ENCODE measurements around the gene TOPBP1.

TOPBP1 gene

GRCh38 chr3:133674290-133674919 lies 12.7 kb upstream of the TOPBP1 start:
- Histone ChIP-seq H3K27ac (replicated peaks) (no peak overlapping the region), H3K27me3 (ENCODE audit: insufficient read depth, poor library complexity, severe bottlenecking) (peaks cover 38% of the 10 kb centered on the region), H3K4me3 (replicated peaks; ENCODE audit: insufficient read depth, low read length) (no peak overlapping the region)
- TF ChIP-seq, protein P1, sequence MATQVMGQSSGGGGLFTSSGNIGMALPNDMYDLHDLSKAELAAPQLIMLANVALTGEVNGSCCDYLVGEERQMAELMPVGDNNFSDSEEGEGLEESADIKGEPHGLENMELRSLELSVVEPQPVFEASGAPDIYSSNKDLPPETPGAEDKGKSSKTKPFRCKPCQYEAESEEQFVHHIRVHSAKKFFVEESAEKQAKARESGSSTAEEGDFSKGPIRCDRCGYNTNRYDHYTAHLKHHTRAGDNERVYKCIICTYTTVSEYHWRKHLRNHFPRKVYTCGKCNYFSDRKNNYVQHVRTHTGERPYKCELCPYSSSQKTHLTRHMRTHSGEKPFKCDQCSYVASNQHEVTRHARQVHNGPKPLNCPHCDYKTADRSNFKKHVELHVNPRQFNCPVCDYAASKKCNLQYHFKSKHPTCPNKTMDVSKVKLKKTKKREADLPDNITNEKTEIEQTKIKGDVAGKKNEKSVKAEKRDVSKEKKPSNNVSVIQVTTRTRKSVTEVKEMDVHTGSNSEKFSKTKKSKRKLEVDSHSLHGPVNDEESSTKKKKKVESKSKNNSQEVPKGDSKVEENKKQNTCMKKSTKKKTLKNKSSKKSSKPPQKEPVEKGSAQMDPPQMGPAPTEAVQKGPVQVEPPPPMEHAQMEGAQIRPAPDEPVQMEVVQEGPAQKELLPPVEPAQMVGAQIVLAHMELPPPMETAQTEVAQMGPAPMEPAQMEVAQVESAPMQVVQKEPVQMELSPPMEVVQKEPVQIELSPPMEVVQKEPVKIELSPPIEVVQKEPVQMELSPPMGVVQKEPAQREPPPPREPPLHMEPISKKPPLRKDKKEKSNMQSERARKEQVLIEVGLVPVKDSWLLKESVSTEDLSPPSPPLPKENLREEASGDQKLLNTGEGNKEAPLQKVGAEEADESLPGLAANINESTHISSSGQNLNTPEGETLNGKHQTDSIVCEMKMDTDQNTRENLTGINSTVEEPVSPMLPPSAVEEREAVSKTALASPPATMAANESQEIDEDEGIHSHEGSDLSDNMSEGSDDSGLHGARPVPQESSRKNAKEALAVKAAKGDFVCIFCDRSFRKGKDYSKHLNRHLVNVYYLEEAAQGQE (IDR thresholded peaks at IDR 0.05; ENCODE audit: insufficient replicate concordance, low read depth): no peak
- TF ChIP-seq, protein P2, sequence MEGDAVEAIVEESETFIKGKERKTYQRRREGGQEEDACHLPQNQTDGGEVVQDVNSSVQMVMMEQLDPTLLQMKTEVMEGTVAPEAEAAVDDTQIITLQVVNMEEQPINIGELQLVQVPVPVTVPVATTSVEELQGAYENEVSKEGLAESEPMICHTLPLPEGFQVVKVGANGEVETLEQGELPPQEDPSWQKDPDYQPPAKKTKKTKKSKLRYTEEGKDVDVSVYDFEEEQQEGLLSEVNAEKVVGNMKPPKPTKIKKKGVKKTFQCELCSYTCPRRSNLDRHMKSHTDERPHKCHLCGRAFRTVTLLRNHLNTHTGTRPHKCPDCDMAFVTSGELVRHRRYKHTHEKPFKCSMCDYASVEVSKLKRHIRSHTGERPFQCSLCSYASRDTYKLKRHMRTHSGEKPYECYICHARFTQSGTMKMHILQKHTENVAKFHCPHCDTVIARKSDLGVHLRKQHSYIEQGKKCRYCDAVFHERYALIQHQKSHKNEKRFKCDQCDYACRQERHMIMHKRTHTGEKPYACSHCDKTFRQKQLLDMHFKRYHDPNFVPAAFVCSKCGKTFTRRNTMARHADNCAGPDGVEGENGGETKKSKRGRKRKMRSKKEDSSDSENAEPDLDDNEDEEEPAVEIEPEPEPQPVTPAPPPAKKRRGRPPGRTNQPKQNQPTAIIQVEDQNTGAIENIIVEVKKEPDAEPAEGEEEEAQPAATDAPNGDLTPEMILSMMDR (IDR thresholded peaks at IDR 0.05; ENCODE audit: insufficient read depth, low read length): no peak
- TF ChIP-seq POLR2AphosphoS5 (IDR thresholded peaks at IDR 0.05; ENCODE audit: low read depth) (no peak), GABPA (IDR thresholded peaks at IDR 0.05; ENCODE audit: low read depth) (no peak), SPI1 (IDR thresholded peaks at IDR 0.05; ENCODE audit: borderline replicate concordance, low read depth) (no peak)
- no peak for DNase-seq (ENCODE audit: low read depth in 1 of 2, low spot score in 1 of 2)

GRCh38 chr3:133673746-133674145 lies 12.0 kb upstream of the TOPBP1 start:
- DNase-seq (ENCODE audit: low read depth in 1 of 2, low spot score in 1 of 2): no peak
- Histone ChIP-seq H3K27ac (replicated peaks) (no peak overlapping the region), H3K4me3 (replicated peaks; ENCODE audit: insufficient read depth, low read length) (no peak overlapping the region), H3K27me3 (ENCODE audit: insufficient read depth, poor library complexity, severe bottlenecking) (peaks cover 38% of the 10 kb centered on the region)
- TF ChIP-seq GABPA (IDR thresholded peaks at IDR 0.05; ENCODE audit: low read depth): no peak
- TF ChIP-seq, protein P2 (IDR thresholded peaks at IDR 0.05; ENCODE audit: insufficient read depth, low read length): no peak
- TF ChIP-seq, protein P1 (IDR thresholded peaks at IDR 0.05; ENCODE audit: insufficient replicate concordance, low read depth): no peak
- no peak for TF ChIP-seq SPI1 (IDR thresholded peaks at IDR 0.05; ENCODE audit: borderline replicate concordance, low read depth)
- TF ChIP-seq POLR2AphosphoS5 (IDR thresholded peaks at IDR 0.05; ENCODE audit: low read depth): no peak

DNA sequence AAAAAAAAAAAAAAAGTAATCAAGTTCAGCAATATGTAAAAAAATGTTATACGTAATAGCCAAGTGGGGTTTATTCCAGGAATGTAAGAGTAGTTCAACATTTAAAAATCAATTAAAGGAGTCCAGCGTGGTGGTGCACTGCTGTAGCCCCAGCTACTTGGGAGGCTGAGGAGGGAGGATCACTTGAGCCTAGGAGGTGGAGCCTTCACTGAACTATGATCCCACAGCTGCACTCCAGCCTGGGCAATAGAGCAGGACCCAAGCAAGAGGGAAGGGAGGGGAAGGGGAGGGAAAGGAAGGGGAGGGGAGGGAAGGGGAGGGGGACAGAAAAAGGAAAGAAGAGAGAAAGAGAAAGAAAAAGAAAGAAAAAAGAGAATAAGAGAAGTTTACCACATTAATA lies 10.7 kb upstream of the TOPBP1 start:
- no peak for DNase-seq (ENCODE audit: low read depth in 1 of 2, low spot score in 1 of 2)
- Histone ChIP-seq H3K4me3 (replicated peaks; ENCODE audit: insufficient read depth, low read length) (no peak overlapping the region), H3K27me3 (ENCODE audit: insufficient read depth, poor library complexity, severe bottlenecking) (peaks cover 38% of the 10 kb centered on the region)

More for the DNA sequence above, 10.7 kb upstream of the TOPBP1 start:
- TF ChIP-seq, protein P2 (IDR thresholded peaks at IDR 0.05; ENCODE audit: insufficient read depth, low read length): no peak
- TF ChIP-seq GABPA (IDR thresholded peaks at IDR 0.05; ENCODE audit: low read depth): no peak
- TF ChIP-seq SPI1 (IDR thresholded peaks at IDR 0.05; ENCODE audit: borderline replicate concordance, low read depth): no peak
- TF ChIP-seq, protein P1 (IDR thresholded peaks at IDR 0.05; ENCODE audit: insufficient replicate concordance, low read depth): no peak
- TF ChIP-seq POLR2AphosphoS5 (IDR thresholded peaks at IDR 0.05; ENCODE audit: low read depth): no peak
- H3K27ac ChIP-seq (replicated peaks): no peak overlapping the region
